Gastroesophageal sphincter (tissue), 4 donors: ENCODE results near the gene BTBD19. TPM values are rescaled to one million over a fixed set of nuclear protein-coding genes. Genes with fewer than 3 reads are reported as not detected.
A peak's percentile ranks its signal among the peaks of the same experiment; 100 is the strongest.

Experiments
- ATAC-seq: fragments of 150-250 bp; one replicate; pipeline ENCODE4 v1.9.1; 2016; ENCODE audit warnings: mild to moderate bottlenecking, moderate library complexity
- H3K27ac ChIP-seq, 4 donors: fragments of 200-600 bp; sonication (generic) in 3 of 4; 1 replicate in 3 of 4; 2 replicates in 1 of 4; pipeline ENCODE4 v1.5.1; 2016 to 2019
- H3K27me3 ChIP-seq: fragments of 200-600 bp; sonication (generic); one replicate; pipeline ENCODE4 v1.5.1; 2019
- H3K36me3 ChIP-seq, 2 donors: fragments of 200-600 bp; sonication (generic); one replicate each; pipeline ENCODE4 v1.5.1; 2019; ENCODE audit warnings: control low read depth in 1 of 2
- H3K4me1 ChIP-seq, 3 donors: fragments of 200-600 bp; sonication (generic); 1 replicate in 2 of 3; 2 replicates in 1 of 3; pipeline ENCODE4 v1.5.1; 2016 to 2019; ENCODE audit warnings: control low read depth in 2 of 3
- H3K4me3 ChIP-seq, 2 donors: fragments of 200-600 bp; sonication (generic); one replicate each; pipeline ENCODE4 v1.5.1; 2019; ENCODE audit warnings: mild to moderate bottlenecking in 1 of 2, moderate library complexity in 1 of 2
- H3K9me3 ChIP-seq, 3 donors: fragments of 200-600 bp; sonication (generic); one replicate each; pipeline ENCODE4 v1.5.1; 2017 to 2019; ENCODE audit warnings: control low read depth in 2 of 3
- EP300 ChIP-seq: sonication (generic); formaldehyde crosslinking; IDR thresholded peaks from one replicate; pipeline ENCODE4 v1.6.1; 2017; ENCODE audit warnings: antibody characterized with exemption, mild to moderate bottlenecking
- POLR2A ChIP-seq, 2 donors: fragments of 450-650 bp; IDR thresholded peaks; one replicate each; pipeline ENCODE4 v1.6.1; 2017; ENCODE audit warnings: antibody characterized with exemption in 2 of 2, mild to moderate bottlenecking in 2 of 2, moderate library complexity in 1 of 2
- POLR2AphosphoS5 ChIP-seq: sonication (generic); formaldehyde crosslinking; IDR thresholded peaks from one replicate; pipeline ENCODE4 v1.6.1; 2017; ENCODE audit warnings: antibody characterized with exemption
- WGBS, 2 donors: methylation state at CpG; one replicate each; pipeline ENCODE4 v1.1.5; 2018; ENCODE audit warnings: low coverage in 1 of 2; 5-methylcytosine and 5-hydroxymethylcytosine counted together
- total RNA-seq, 4 donors: library from RNA; depleted of rRNA; stranded (reverse); fragments of >200 nt; gene quantifications; one replicate each; pipeline ENCODE4 v1.1.0, GENCODE V29; 2016
- TF ChIP-seq, protein P1 (sequence below), 4 experiments: fragments of 200-600 bp in 2 of 4; fragments of 450-650 bp in 2 of 4; sonication (generic) in 1 of 4; IDR thresholded peaks; one replicate each; pipeline ENCODE4 v1.5.1; 2017 to 2019; ENCODE audit warnings: antibody characterized with exemption in 4 of 4, mild to moderate bottlenecking in 2 of 4, moderate library complexity in 2 of 4

Gene BTBD19
- total RNA-seq, 4 donors from 2014 or later: 0.22 to 12.1 (median 5.6) TPM

DNA sequence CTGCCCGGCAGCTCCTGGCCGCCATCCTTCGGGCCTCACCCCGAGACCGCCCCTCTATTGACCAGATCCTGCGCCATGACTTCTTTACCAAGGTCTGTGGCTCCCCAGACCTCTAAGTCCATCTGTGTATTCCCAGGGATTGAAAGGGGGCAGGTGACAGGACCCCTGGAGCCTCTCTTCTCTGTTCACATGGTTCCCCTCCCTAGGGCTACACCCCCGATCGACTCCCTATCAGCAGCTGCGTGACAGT is 5.3 kb upstream of the BTBD19 start:
- H3K9me3 ChIP-seq: no peaks in the 10 kb centered on the region
- H3K36me3 ChIP-seq: peaks cover 0 to 43% of the 10 kb centered on the region in 2 donors
- H3K27ac ChIP-seq: peak overlapping the region in 3 of 4 donors; percentile 72 to 96 (median 96)
- no peak for ATAC-seq
- H3K4me3 ChIP-seq: no peak overlapping the region
- H3K27me3 ChIP-seq: no peaks in the 10 kb centered on the region
- TF ChIP-seq EP300 (no peak), POLR2A (IDR thresholded peaks at IDR 0.05) (no peak), POLR2AphosphoS5 (no peak)
- TF ChIP-seq, protein P1, sequence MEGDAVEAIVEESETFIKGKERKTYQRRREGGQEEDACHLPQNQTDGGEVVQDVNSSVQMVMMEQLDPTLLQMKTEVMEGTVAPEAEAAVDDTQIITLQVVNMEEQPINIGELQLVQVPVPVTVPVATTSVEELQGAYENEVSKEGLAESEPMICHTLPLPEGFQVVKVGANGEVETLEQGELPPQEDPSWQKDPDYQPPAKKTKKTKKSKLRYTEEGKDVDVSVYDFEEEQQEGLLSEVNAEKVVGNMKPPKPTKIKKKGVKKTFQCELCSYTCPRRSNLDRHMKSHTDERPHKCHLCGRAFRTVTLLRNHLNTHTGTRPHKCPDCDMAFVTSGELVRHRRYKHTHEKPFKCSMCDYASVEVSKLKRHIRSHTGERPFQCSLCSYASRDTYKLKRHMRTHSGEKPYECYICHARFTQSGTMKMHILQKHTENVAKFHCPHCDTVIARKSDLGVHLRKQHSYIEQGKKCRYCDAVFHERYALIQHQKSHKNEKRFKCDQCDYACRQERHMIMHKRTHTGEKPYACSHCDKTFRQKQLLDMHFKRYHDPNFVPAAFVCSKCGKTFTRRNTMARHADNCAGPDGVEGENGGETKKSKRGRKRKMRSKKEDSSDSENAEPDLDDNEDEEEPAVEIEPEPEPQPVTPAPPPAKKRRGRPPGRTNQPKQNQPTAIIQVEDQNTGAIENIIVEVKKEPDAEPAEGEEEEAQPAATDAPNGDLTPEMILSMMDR (IDR thresholded peaks at IDR 0.05): no peak
- WGBS, 2 donors: 94% methylated on average over 5 of the region's 9 CpGs; no CpG with 5 or more reads in 1 of the 2 donors
- H3K4me1 ChIP-seq: peaks cover 10 to 73% (median 45%) of the 10 kb centered on the region in 3 donors

DNA sequence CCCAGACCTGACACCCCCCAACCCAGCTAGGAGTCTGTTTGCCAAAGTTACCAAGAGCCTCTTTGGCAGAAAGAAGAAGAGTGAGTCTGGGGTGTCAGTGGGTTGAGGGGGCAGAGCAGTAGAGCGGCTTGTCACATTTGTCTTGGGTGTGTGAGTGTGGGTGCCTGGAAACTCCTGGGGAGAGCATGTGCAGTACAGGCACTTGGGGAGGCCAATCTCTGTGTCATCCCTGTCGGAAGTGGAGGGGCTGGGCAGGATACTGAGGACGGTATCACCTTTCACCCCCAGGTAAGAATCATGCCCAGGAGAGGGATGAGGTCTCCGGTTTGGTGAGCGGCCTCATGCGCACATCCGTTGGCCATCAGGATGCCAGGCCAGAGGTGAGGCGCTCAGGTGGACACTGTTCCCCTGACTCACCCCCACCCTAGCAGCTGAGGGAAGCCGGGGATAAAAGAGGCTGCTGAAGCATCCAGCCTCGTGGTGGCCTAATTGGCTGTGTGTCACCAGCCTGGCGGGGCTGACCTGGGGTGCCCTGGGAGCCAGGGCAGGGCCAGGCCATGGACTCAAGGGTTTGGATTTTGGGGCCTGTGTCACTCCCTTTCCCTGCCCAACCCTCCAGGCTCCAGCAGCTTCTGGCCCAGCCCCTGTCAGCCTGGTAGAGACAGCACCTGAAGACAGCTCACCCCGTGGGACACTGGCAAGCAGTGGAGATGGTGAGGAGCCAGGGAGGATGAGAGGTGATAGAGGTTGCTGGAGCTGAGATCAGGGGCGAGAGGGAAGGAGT is 4.8 kb upstream of the BTBD19 start:
- Histone ChIP-seq H3K27me3 (no peaks in the 10 kb centered on the region), H3K4me3 (no peak overlapping the region), H3K4me1 (peaks cover 12 to 78% (median 50%) of the 10 kb centered on the region in 3 donors), H3K36me3 (peaks cover 0 to 43% of the 10 kb centered on the region in 2 donors), H3K9me3 (no peaks in the 10 kb centered on the region), H3K27ac (peak overlapping the region in 3 of 4 donors; percentile 72 to 96 (median 96))
- ATAC-seq: no peak
- WGBS, 2 donors: 52 to 95% methylated on average over 3 to 4 of the region's 13 CpGs
- TF ChIP-seq, protein P1 (IDR thresholded peaks at IDR 0.05): no peak
- TF ChIP-seq POLR2A (IDR thresholded peaks at IDR 0.05) (no peak), EP300 (no peak)

DNA sequence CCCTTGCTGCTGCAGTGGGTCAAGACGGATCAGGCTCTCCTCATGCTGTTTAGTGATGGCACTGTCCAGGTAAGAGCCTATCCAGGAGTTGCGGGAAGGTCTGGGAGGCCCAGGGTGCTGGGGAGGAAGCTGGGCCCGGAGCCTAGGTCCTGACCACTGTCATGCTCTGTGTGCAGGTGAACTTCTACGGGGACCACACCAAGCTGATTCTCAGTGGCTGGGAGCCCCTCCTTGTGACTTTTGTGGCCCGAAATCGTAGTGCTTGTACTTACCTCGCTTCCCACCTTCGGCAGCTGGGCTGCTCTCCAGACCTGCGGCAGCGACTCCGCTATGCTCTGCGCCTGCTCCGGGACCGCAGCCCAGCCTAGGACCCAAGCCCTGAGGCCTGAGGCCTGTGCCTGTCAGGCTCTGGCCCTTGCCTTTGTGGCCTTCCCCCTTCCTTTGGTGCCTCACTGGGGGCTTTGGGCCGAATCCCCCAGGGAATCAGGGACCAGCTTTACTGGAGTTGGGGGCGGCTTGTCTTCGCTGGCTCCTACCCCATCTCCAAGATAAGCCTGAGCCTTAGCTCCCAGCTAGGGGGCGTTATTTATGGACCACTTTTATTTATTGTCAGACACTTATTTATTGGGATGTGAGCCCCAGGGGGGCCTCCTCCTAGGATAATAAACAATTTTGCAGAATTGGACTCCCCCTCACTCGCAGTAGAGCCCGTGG is 2.9 kb upstream of the BTBD19 start:
- 87% methylated on average over 6 of the region's 20 CpGs; no CpG with 5 or more reads in 1 of the 2 donors for WGBS, 2 donors
- Histone ChIP-seq H3K27me3 (no peaks in the 10 kb centered on the region), H3K36me3 (peaks cover 0 to 43% of the 10 kb centered on the region in 2 donors), H3K4me3 (no peak overlapping the region), H3K9me3 (no peaks in the 10 kb centered on the region), H3K4me1 (peaks cover 17 to 89% (median 65%) of the 10 kb centered on the region in 3 donors), H3K27ac (peak overlapping the region in 3 of 4 donors; percentile 96 to 99 (median 97))
- ATAC-seq: no peak
- TF ChIP-seq POLR2AphosphoS5: no peak
- TF ChIP-seq POLR2A (IDR thresholded peaks at IDR 0.05): no peak
- no peak for TF ChIP-seq EP300
- TF ChIP-seq, protein P1 (IDR thresholded peaks at IDR 0.05): no peak

DNA sequence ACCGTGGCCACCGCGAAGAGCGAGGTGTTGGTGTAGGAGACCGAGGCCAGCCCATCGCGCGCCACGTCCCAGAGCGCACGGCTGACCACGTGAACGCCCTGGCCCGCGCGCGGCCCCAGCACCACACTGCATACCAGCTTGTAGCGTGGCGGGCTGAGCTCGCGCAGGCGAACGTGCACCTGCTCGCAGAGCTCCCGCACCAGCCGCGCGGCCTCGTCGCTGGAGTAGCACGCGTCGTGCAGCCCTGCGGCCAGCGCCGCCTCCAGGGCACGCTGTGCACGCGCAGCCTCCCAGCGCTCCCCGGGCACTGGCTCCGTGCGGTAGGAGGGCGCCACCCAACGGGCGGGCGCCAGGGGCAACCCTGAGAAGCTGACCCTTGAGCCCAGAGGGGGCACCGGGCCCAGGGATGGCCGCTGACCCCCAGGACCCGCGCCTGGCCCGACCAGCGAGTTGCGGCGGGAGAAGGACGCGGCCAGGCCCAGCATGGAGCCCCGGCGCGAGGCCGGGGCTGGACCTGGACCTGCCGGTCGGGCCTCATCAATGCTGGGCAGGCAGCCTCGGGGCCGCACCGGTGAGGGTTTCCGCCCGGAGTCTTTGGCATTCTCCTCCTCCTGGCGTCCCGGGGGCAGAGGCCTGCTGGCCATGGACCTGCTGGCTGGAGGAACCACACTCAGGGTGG is 2.2 kb upstream of the BTBD19 start:
- TF ChIP-seq POLR2A (IDR thresholded peaks at IDR 0.05) (no peak), POLR2AphosphoS5 (no peak), EP300 (no peak)
- TF ChIP-seq, protein P1 (IDR thresholded peaks at IDR 0.05): no peak
- no peaks in the 10 kb centered on the region for H3K9me3 ChIP-seq
- peak overlapping the region; percentile 95 to 99 (median 96) for H3K27ac ChIP-seq
- H3K4me1 ChIP-seq: peaks cover 17 to 89% (median 71%) of the 10 kb centered on the region in 3 donors
- no peak overlapping the region for H3K4me3 ChIP-seq
- WGBS, 2 donors: 89% methylated on average over 15 of the region's 70 CpGs; no CpG with 5 or more reads in 1 of the 2 donors
- H3K27me3 ChIP-seq: no peaks in the 10 kb centered on the region
- peaks cover 0 to 43% of the 10 kb centered on the region in 2 donors for H3K36me3 ChIP-seq
- no peak for ATAC-seq
